IMR-90 (cell line): ENCODE measurements around the gene ZBTB11. TPM values are rescaled to one million over a fixed set of nuclear protein-coding genes. Genes with fewer than 3 reads are reported as not detected.

Experiments used
- ATAC-seq: fragments of 200-7000 bp; cut with Tn5 transposase; 2 replicates; pipeline ENCODE4 v1.9.1; 2020; ENCODE audit warnings: low read depth, mild to moderate bottlenecking, moderate library complexity
- BruUV-seq: library from RNA; stranded (reverse); fragments of 400-500 nt; replicated peaks from 2 replicates; lab custom pipeline; 2021; lab: Mats Ljungman, UMichigan
- CTCF ChIA-PET: fragments of 300-600 bp; formaldehyde crosslinking; extraction: SDS; loops from one replicate; lab custom pipeline; 2021; ENCODE audit warnings: antibody characterized with exemption; lab: Yijun Ruan, JAX
- POLR2A ChIA-PET: fragments of 300-600 bp; sonication (Branson Sonifier 250); formaldehyde crosslinking; loops from one replicate; lab custom pipeline; 2022; ENCODE audit warnings: antibody characterized with exemption; ENCODE audit not compliant: unreplicated experiment; lab: Charles Lee
- DNase-seq: peaks from one replicate; pipeline ENCODE4 v3.0.0; 2013
- H2AFZ ChIP-seq: replicated peaks from 2 replicates; pipeline ENCODE3; 2013; ENCODE audit warnings: low read length, mild to moderate bottlenecking; ENCODE audit not compliant: poor library complexity
- H2AK5ac ChIP-seq: 2 replicates; pipeline ENCODE4 v1.6.1; 2013; ENCODE audit warnings: low read depth, low read length, inconsistent platforms
- H2AK9ac ChIP-seq: replicated peaks from 2 replicates; pipeline ENCODE3; 2013; ENCODE audit warnings: mild to moderate bottlenecking, low read depth, low read length, moderate library complexity; ENCODE audit not compliant: poor library complexity
- H2BK120ac ChIP-seq: 2 replicates; pipeline ENCODE4 v1.6.1; 2013; ENCODE audit warnings: low read depth, low read length, inconsistent platforms
- H2BK15ac ChIP-seq: 3 replicates; pipeline ENCODE4 v1.6.1; 2013; ENCODE audit warnings: low read depth, low read length, inconsistent platforms
- H2BK20ac ChIP-seq: 2 replicates; pipeline ENCODE4 v1.6.1; 2013; ENCODE audit warnings: low read depth, mild to moderate bottlenecking, inconsistent platforms, low read length, moderate library complexity
- H2BK5ac ChIP-seq: 2 replicates; pipeline ENCODE4 v1.6.1; 2013; ENCODE audit warnings: mild to moderate bottlenecking, low read depth, low read length, inconsistent platforms; ENCODE audit not compliant: poor library complexity, severe bottlenecking
- H3K14ac ChIP-seq: replicated peaks from 2 replicates; pipeline ENCODE4 v1.6.1; 2013; ENCODE audit warnings: low read depth, low read length, inconsistent platforms
- H3K18ac ChIP-seq: 2 replicates; pipeline ENCODE4 v1.6.1; 2013; ENCODE audit warnings: low read depth, low read length, control low read depth
- H3K23ac ChIP-seq: 2 replicates; pipeline ENCODE4 v1.6.1; 2013; ENCODE audit warnings: low read depth, low read length, inconsistent platforms
- H3K27ac ChIP-seq: 2 replicates; pipeline ENCODE4 v1.5.1; 2013; ENCODE audit warnings: mild to moderate bottlenecking, control low read depth, low read length; ENCODE audit not compliant: insufficient read depth
- H3K27me3 ChIP-seq: 2 replicates; pipeline ENCODE4 v1.6.1; 2013; ENCODE audit warnings: low read length; ENCODE audit not compliant: control insufficient read depth, insufficient read depth
- H3K36me3 ChIP-seq: 2 replicates; pipeline ENCODE4 v1.6.1; 2013; ENCODE audit warnings: low read length, mixed read lengths; ENCODE audit not compliant: control insufficient read depth, insufficient read depth
- H3K4ac ChIP-seq: 2 replicates; pipeline ENCODE4 v1.6.1; 2013; ENCODE audit warnings: low read depth, low read length, inconsistent platforms
- H3K4me1 ChIP-seq: 2 replicates; pipeline ENCODE4 v1.6.1; 2013; ENCODE audit warnings: low read length, mixed read lengths; ENCODE audit not compliant: control insufficient read depth, insufficient read depth
- H3K4me2 ChIP-seq: 2 replicates; pipeline ENCODE4 v1.6.1; 2013; ENCODE audit warnings: low read depth, mild to moderate bottlenecking, control low read depth, low read length, moderate library complexity
- H3K4me3 ChIP-seq: 2 replicates; pipeline ENCODE4 v1.5.1; 2013; ENCODE audit warnings: low read depth, mild to moderate bottlenecking, control low read depth, low read length, moderate library complexity; ENCODE audit not compliant: insufficient read depth
- H3K56ac ChIP-seq: 2 replicates; pipeline ENCODE4 v1.6.1; 2013; ENCODE audit warnings: low read length, inconsistent platforms; ENCODE audit not compliant: insufficient read depth; ENCODE audit errors: extremely low read depth
- H3K79me1 ChIP-seq, 2 experiments: 2 replicates each; pipeline ENCODE4 v1.6.1; 2013; ENCODE audit warnings: low read length in 2 of 2, inconsistent platforms in 1 of 2, low read depth in 1 of 2
- H3K9ac ChIP-seq: 2 replicates; pipeline ENCODE4 v1.6.1; 2013; ENCODE audit warnings: low read depth, low read length, control low read depth
- H3K9me1 ChIP-seq: 2 replicates; pipeline ENCODE4 v1.6.1; 2013; ENCODE audit warnings: low read length, inconsistent platforms; ENCODE audit not compliant: insufficient read depth
- H3K9me3 ChIP-seq: 2 replicates; pipeline ENCODE4 v1.6.1; 2013; ENCODE audit warnings: low read length; ENCODE audit not compliant: control insufficient read depth, insufficient read depth
- H4K20me1 ChIP-seq: 2 replicates; pipeline ENCODE4 v1.6.1; 2013; ENCODE audit warnings: low read length, inconsistent platforms; ENCODE audit not compliant: insufficient read depth
- H4K5ac ChIP-seq: 2 replicates; pipeline ENCODE4 v1.6.1; 2013; ENCODE audit warnings: mild to moderate bottlenecking, low read depth, low read length, control low read depth
- H4K8ac ChIP-seq, 2 experiments: 2 replicates each; pipeline ENCODE4 v1.6.1; 2013; ENCODE audit warnings: low read depth in 2 of 2, low read length in 2 of 2, control low read depth in 1 of 2, inconsistent platforms in 1 of 2
- H4K91ac ChIP-seq: 2 replicates; pipeline ENCODE4 v1.6.1; 2013; ENCODE audit warnings: low read depth, low read length, inconsistent platforms; ENCODE audit not compliant: insufficient read depth
- BHLHE40 ChIP-seq: fragments of 150-350 bp; IDR thresholded peaks from 2 replicates; pipeline ENCODE4 v1.6.1; 2016; ENCODE audit warnings: mild to moderate bottlenecking, low read depth, low read length
- ELK1 ChIP-seq: fragments of 150-350 bp; IDR thresholded peaks from 2 replicates; pipeline ENCODE4 v1.6.1; 2016; ENCODE audit warnings: low read depth, mild to moderate bottlenecking, low read length, moderate library complexity, borderline replicate concordance
- FOS ChIP-seq: fragments of 150-350 bp; IDR thresholded peaks from 2 replicates; pipeline ENCODE4 v1.6.1; 2016; ENCODE audit warnings: low read depth, low read length
- MAFK ChIP-seq: IDR thresholded peaks from 2 replicates; pipeline ENCODE4 v1.6.1; 2012; ENCODE audit warnings: low read depth, low read length, improper control_type of control experiment
- MAZ ChIP-seq: IDR thresholded peaks from 2 replicates; pipeline ENCODE4 v1.6.1; 2012; ENCODE audit warnings: low read depth, mild to moderate bottlenecking, low read length, improper control_type of control experiment, moderate library complexity, borderline replicate concordance
- NFE2L2 ChIP-seq: fragments of 150-350 bp; IDR thresholded peaks from 2 replicates; pipeline ENCODE4 v1.6.1; 2016; ENCODE audit warnings: low read depth, mild to moderate bottlenecking, low read length
- RAD21 ChIP-seq: IDR thresholded peaks from 2 replicates; pipeline ENCODE4 v1.6.1; 2012; ENCODE audit warnings: low read length, improper control_type of control experiment
- SMC3 ChIP-seq: fragments of 150-350 bp; IDR thresholded peaks from 2 replicates; pipeline ENCODE4 v1.6.1; 2016; ENCODE audit warnings: low read depth, mild to moderate bottlenecking, antibody characterized with exemption, low read length, moderate library complexity
- USF2 ChIP-seq: fragments of 150-350 bp; IDR thresholded peaks from 2 replicates; pipeline ENCODE4 v1.6.1; 2017; ENCODE audit warnings: mild to moderate bottlenecking, antibody characterized with exemption, low read length, low read depth
- WGBS, 2 experiments: methylation state at CpG; one replicate each; pipeline versions ENCODE4 v1.1.5 to v1.1.7; 2013; ENCODE audit warnings: missing lambda C conversion rate in 2 of 2; ENCODE audit not compliant: insufficient read length in 1 of 2; ENCODE audit errors: extremely low coverage in 2 of 2; 5-methylcytosine and 5-hydroxymethylcytosine counted together
- dilution Hi-C: fragments of 300-500 bp; cut with HindIII; formaldehyde crosslinking; loops from one replicate; pipeline ENCODE4 v1.14.3; 2018; ENCODE audit warnings: low sequenced_read_pairs; ENCODE audit not compliant: unreplicated experiment
- in situ Hi-C: fragments of 300-500 bp; cut with MboI; formaldehyde crosslinking; loops from 3 replicates; pipeline ENCODE4 v1.14.3; 2019; ENCODE audit warnings: low sequenced_read_pairs, inconsistent platforms, mixed read lengths
- intact Hi-C: fragments of 100-400 bp; cut with micrococcal nuclease; formaldehyde crosslinking; loops from 2 replicates; pipeline ENCODE4 v1.10.0; 2022
- polyA plus RNA-seq, 3 experiments: library from polyadenylated mRNA; depleted of rRNA; stranded (reverse); fragments of >200 nt; gene quantifications; 2 replicates each; pipeline ENCODE4 v1.2.3, GENCODE V29; 2012; ENCODE audit warnings: low replicate concordance in 1 of 3
- total RNA-seq: library from RNA; depleted of rRNA; stranded (reverse); fragments of >200 nt; gene quantifications from 2 replicates; pipeline ENCODE4 v1.2.3, GENCODE V29; 2012

The ZBTB11 gene
- total and polyA plus RNA-seq, 2 of the 4 experiments (the other 2 are of a cell fraction), result 6.0 to 17.2 TPM

- H3K4me3 ChIP-seq, result no peak overlapping the region
- H3K4me2 ChIP-seq, result no peak overlapping the region
- ChIA-PET CTCF (no interaction called here), POLR2A (no interaction called here)
- H3K4ac ChIP-seq, result no peak overlapping the region
- no peak overlapping the region for H3K18ac ChIP-seq
- no CpG with 5 or more reads among the region's 13 CpGs for WGBS, 2 experiments
- no peak overlapping the region for H3K56ac ChIP-seq
- no peak overlapping the region for H4K91ac ChIP-seq
- 0 out of 2 replicates have a peak, but pooled peaks cover 2% of the 10 kb centered on the region for H3K9me1 ChIP-seq
- H2BK120ac ChIP-seq, result no peak overlapping the region
- no peaks in the 10 kb centered on the region for H3K27me3 ChIP-seq
- no peaks in the 10 kb centered on the region for H3K9me3 ChIP-seq
- H2BK15ac ChIP-seq, result no peak overlapping the region
- no peak overlapping the region for H4K8ac ChIP-seq
- H2AFZ ChIP-seq, result no peak overlapping the region
- no peak overlapping the region for H3K9ac ChIP-seq
- no peak overlapping the region for H3K23ac ChIP-seq
- no peak overlapping the region for H3K27ac ChIP-seq
- no peak for TF ChIP-seq FOS
- no peak for TF ChIP-seq SMC3
- no peak for TF ChIP-seq BHLHE40
- no peak for TF ChIP-seq MAFK
- no peak for TF ChIP-seq NFE2L2
- TF ChIP-seq ELK1, result no peak
- TF ChIP-seq USF2, result no peak
- no peak for TF ChIP-seq RAD21
- no peak for TF ChIP-seq MAZ
- H3K79me1 ChIP-seq, result peaks cover 15 to 42% of the 10 kb centered on the region in 2 experiments; a peak in 3 of 4 replicates
- H2BK5ac ChIP-seq, result no peak overlapping the region
- no TSS peak for BruUV-seq
- dilution Hi-C loops (no loop called here), in situ Hi-C loops (no loop called here), intact Hi-C loops (loop anchor here (10.0 kb wide), 1 partner anchor 1599 kb away; no protein-coding TSS in a partner anchor)
- peaks cover 13% of the 10 kb centered on the region for H4K20me1 ChIP-seq
- no peak overlapping the region for H2AK5ac ChIP-seq
- H3K14ac ChIP-seq, result no peak overlapping the region
- H3K4me1 ChIP-seq, result peaks cover 4% of the 10 kb centered on the region
- no peak for DNase-seq
- H4K5ac ChIP-seq, result no peak overlapping the region
- H3K36me3 ChIP-seq, result peaks cover 3% of the 10 kb centered on the region
- no peak overlapping the region for H2AK9ac ChIP-seq
- no peak overlapping the region for H2BK20ac ChIP-seq
- no peak for ATAC-seq
Observed at GRCh38 chr3:101673953-101674352, 3.0 kb downstream of the ZBTB11 start.
